ENCODE measurements around the gene CACNA2D4.

Gene CACNA2D4

GRCh38 chr12:1848745-1849144 lies 69.7 kb downstream of the CACNA2D4 start:
- TF ChIP-seq, protein P1, sequence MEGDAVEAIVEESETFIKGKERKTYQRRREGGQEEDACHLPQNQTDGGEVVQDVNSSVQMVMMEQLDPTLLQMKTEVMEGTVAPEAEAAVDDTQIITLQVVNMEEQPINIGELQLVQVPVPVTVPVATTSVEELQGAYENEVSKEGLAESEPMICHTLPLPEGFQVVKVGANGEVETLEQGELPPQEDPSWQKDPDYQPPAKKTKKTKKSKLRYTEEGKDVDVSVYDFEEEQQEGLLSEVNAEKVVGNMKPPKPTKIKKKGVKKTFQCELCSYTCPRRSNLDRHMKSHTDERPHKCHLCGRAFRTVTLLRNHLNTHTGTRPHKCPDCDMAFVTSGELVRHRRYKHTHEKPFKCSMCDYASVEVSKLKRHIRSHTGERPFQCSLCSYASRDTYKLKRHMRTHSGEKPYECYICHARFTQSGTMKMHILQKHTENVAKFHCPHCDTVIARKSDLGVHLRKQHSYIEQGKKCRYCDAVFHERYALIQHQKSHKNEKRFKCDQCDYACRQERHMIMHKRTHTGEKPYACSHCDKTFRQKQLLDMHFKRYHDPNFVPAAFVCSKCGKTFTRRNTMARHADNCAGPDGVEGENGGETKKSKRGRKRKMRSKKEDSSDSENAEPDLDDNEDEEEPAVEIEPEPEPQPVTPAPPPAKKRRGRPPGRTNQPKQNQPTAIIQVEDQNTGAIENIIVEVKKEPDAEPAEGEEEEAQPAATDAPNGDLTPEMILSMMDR (IDR thresholded peaks at IDR 0.05; ENCODE audit: borderline replicate concordance, insufficient read depth, low read depth, low read length) = no peak

GRCh38 chr12:1848146-1848545 lies 70.3 kb downstream of the CACNA2D4 start:
- no peak overlapping the region for H3K4me3 ChIP-seq (ENCODE audit: low read depth, low read length)
- TF ChIP-seq, protein P1 (IDR thresholded peaks at IDR 0.05; ENCODE audit: borderline replicate concordance, insufficient read depth, low read depth, low read length) = no peak

More at GRCh38 chr12:1848745-1849144, 69.7 kb downstream of the CACNA2D4 start:
- H3K4me3 ChIP-seq (ENCODE audit: low read depth, low read length) = no peak overlapping the region

DNA sequence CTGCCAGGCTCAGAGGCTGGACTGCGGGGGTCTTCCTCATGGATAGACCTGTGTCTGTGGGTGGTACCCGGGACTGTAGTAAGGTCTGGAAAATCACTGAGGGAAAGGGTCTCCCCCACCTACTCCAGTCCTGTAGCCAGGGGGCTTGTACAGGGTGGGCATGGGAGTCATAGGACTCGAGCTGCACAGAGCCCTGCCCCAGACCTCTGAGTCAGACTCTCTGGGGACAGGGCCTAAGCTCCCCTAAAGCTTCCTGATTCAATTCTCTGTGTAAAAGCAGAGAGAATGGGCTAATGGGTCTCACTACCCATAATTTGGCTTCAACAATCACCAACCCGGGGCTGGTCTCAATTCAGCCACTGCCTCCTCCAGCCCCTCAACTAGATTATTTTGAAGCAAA lies 71.0 kb downstream of the CACNA2D4 start:
- TF ChIP-seq, protein P1 (IDR thresholded peaks at IDR 0.05; ENCODE audit: borderline replicate concordance, insufficient read depth, low read depth, low read length) = no peak
- H3K4me3 ChIP-seq (ENCODE audit: low read depth, low read length) = no peak overlapping the region

GRCh38 chr12:1846421-1847405 lies 71.7 kb downstream of the CACNA2D4 start:
- TF ChIP-seq, protein P1 (IDR thresholded peaks at IDR 0.05; ENCODE audit: borderline replicate concordance, insufficient read depth, low read depth, low read length) = no peak
- H3K4me3 ChIP-seq (ENCODE audit: low read depth, low read length) = no peak overlapping the region

DNA sequence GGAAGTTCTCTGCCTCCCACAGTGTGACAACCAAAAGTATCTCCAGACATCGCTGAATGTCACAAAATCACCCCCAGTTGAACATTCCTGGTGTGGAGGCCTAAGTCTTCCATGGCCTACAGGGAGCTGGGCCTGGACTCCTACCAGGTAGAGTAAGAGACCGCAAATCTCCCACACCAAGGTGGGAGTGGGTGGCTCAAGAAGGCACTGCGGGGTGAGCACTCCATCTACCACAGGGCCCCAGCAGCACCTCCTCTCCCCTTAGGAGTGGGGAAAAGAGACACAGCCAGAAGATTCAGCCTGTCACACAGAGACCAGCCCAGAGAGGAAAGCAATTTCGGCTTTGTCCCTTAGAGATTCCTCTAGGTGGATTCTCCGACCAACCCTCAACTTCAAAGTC lies 72.6 kb downstream of the CACNA2D4 start:
- TF ChIP-seq, protein P1 (IDR thresholded peaks at IDR 0.05; ENCODE audit: borderline replicate concordance, insufficient read depth, low read depth, low read length) = no peak
- no peak overlapping the region for H3K4me3 ChIP-seq (ENCODE audit: low read depth, low read length)

DNA sequence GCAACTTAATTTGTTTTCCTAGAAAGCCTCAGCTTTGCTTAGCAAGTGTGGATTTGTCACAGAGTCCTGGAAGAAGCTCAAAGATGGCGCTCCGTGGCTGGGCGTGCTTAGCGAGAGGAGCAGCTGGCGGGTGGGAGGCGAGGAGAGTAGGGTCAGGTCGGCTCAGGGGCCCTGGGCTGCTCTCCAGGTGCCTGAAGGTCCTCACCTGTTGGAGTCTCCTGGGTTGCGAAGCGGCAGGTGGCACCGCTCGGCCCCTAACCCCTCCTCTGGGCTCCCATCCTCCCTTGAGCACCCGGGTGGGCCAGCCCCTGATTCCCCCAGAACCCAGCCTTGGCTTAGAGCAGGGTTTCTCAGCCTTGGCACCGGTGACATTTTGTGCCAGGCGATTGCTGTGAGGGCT lies 73.0 kb downstream of the CACNA2D4 start:
- TF ChIP-seq, protein P1 (IDR thresholded peaks at IDR 0.05; ENCODE audit: borderline replicate concordance, insufficient read depth, low read depth, low read length) = no peak
- H3K4me3 ChIP-seq (ENCODE audit: low read depth, low read length) = no peak overlapping the region
